Mucosa of stomach (tissue), 1 donor: Measurements from ENCODE around the gene IFT27.

Experiments
- H3K27me3 ChIP-seq: one replicate; pipeline ENCODE4 v1.7.0; 2013; ENCODE audit warnings: mild to moderate bottlenecking, low read length; ENCODE audit not compliant: control insufficient read depth, insufficient read depth
- H3K36me3 ChIP-seq: one replicate; pipeline ENCODE4 v1.7.0; 2013; ENCODE audit warnings: low read length; ENCODE audit not compliant: control insufficient read depth, insufficient read depth
- H3K4me1 ChIP-seq: one replicate; pipeline ENCODE4 v1.7.0; 2013; ENCODE audit warnings: mild to moderate bottlenecking, low read length; ENCODE audit not compliant: control insufficient read depth, insufficient read depth
- H3K4me3 ChIP-seq: one replicate; pipeline ENCODE4 v1.7.0; 2013; ENCODE audit warnings: low read length
- H3K9ac ChIP-seq: one replicate; pipeline ENCODE4 v1.7.0; 2013; ENCODE audit warnings: mild to moderate bottlenecking, low read length, moderate library complexity
- H3K9me3 ChIP-seq: one replicate; pipeline ENCODE4 v1.7.0; 2013; ENCODE audit warnings: mild to moderate bottlenecking, low read length, moderate library complexity; ENCODE audit not compliant: control insufficient read depth
- donor health status: Pancreatic carcinoma.

The IFT27 gene

DNA sequence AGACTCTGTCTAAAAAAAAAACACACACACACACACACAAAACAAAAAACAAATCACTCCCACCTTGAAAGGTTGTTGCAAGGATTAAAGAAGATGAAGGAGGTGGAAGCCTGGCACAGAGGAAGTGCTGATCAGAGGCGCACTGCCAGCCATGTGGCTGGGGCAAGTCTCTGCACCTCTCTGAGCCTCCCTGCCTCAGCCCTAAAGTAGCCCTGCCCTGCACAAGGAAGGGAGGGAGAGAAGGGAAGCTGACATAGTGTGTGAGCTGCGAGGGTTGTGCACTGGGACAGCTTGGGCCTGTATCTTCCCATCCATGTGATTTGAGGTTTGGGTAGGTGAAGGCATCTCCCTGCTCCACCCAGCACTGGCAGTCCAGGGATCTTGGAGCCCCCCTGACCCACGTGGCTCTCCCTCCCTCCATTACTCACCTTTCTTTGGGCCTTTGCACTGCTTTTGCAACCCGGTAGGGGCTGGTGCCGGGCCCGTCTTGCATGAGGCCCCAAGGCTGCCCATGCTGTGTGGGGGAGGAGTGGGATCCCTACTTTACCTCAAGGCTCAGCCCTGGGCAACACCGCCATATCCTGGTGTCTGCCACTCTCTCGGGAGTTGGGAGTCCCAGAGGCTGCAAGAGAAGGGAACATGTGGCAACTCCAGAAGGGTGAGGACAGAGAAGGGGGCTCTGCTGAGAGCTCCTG lies 30.5 kb downstream of the IFT27 start:
- H3K36me3 ChIP-seq = no peaks in the 10 kb centered on the region
- no peaks in the 10 kb centered on the region for H3K9me3 ChIP-seq
- H3K4me3 ChIP-seq = no peak overlapping the region
- peaks cover 3% of the 10 kb centered on the region for H3K27me3 ChIP-seq
- no peak overlapping the region for H3K9ac ChIP-seq
- no peaks in the 10 kb centered on the region for H3K4me1 ChIP-seq

DNA sequence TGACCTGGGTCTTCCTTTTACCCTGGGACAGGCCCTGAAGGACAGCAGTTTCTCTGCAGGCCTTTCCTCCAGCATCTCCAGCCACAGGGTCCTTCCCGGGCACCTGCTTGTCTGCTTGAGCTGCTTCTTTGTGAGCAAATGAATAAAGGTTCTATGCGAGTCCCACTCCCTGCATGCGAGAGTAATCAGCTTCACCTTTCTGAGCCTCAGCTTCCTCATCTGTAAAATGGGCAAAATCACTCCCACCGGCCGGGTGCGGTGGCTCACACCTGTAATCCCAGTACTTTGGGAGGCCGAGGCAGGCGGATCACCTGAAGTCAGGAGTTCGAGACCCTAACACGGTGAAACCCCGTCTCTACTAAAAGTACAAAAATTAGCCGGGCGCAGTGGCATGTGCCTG lies 31.1 kb downstream of the IFT27 start:
- no peaks in the 10 kb centered on the region for H3K36me3 ChIP-seq
- no peak overlapping the region for H3K9ac ChIP-seq
- no peaks in the 10 kb centered on the region for H3K4me1 ChIP-seq
- H3K27me3 ChIP-seq = peaks cover 3% of the 10 kb centered on the region
- H3K9me3 ChIP-seq = no peaks in the 10 kb centered on the region
- H3K4me3 ChIP-seq = no peak overlapping the region

DNA sequence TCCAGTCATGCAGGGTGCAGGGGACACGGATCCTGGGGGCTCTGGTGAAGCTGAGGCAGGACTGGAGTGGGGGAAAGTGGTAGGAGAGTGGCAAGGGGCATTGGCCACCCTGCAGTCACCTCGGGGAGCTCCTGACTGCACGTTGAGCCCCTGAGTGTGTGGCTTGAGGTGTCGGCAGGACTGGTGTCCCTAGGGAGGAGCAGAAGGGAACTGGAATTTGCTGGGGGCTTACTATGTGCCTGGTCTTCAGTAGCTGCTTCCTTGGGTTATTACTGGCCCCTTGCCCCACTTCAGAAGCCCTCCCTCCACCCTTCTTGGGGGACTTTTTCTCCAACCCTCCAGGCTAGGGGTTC lies 31.5 kb downstream of the IFT27 start:
- no peak overlapping the region for H3K9ac ChIP-seq
- no peaks in the 10 kb centered on the region for H3K4me1 ChIP-seq
- no peak overlapping the region for H3K4me3 ChIP-seq

GRCh38 chr22:36743591-36744412 lies 32.1 kb downstream of the IFT27 start:
- H3K4me3 ChIP-seq = no peak overlapping the region
- no peaks in the 10 kb centered on the region for H3K9me3 ChIP-seq
- no peak overlapping the region for H3K9ac ChIP-seq
- H3K36me3 ChIP-seq = no peaks in the 10 kb centered on the region
- peaks cover 3% of the 10 kb centered on the region for H3K27me3 ChIP-seq
- no peaks in the 10 kb centered on the region for H3K4me1 ChIP-seq

More for the DNA sequence above, 31.5 kb downstream of the IFT27 start:
- Histone ChIP-seq H3K27me3 (peaks cover 3% of the 10 kb centered on the region), H3K9me3 (no peaks in the 10 kb centered on the region), H3K36me3 (no peaks in the 10 kb centered on the region)

DNA sequence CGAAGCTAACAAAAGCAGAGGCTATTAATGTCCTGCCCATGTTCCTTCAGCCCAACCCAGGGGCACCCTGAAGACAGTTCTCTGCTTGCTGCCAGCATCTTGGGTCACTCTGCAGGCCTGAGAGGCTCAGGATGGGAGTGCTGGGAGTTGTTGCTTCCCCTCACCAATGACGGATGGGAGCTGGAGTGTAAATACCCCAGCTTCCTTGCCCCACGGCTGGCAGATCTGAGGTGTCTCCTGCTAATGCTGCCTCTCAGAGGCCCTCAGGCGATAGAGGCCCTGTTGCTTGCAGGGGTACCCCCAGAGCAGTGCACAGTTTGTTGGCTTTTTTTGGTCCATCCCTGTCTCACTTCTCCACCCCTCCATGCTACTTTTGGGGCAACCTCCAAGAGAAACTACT lies 32.9 kb downstream of the IFT27 start:
- Histone ChIP-seq H3K27me3 (peaks cover 3% of the 10 kb centered on the region), H3K36me3 (no peaks in the 10 kb centered on the region)

GRCh38 chr22:36741968-36742367 lies 34.0 kb downstream of the IFT27 start:
- Histone ChIP-seq H3K4me1 (no peaks in the 10 kb centered on the region), H3K9ac (no peak overlapping the region), H3K36me3 (no peaks in the 10 kb centered on the region), H3K27me3 (peaks cover 6% of the 10 kb centered on the region), H3K9me3 (no peaks in the 10 kb centered on the region), H3K4me3 (no peak overlapping the region)

More for the DNA sequence above, 32.9 kb downstream of the IFT27 start:
- Histone ChIP-seq H3K9ac (no peak overlapping the region), H3K9me3 (no peaks in the 10 kb centered on the region), H3K4me1 (no peaks in the 10 kb centered on the region), H3K4me3 (no peak overlapping the region)

DNA sequence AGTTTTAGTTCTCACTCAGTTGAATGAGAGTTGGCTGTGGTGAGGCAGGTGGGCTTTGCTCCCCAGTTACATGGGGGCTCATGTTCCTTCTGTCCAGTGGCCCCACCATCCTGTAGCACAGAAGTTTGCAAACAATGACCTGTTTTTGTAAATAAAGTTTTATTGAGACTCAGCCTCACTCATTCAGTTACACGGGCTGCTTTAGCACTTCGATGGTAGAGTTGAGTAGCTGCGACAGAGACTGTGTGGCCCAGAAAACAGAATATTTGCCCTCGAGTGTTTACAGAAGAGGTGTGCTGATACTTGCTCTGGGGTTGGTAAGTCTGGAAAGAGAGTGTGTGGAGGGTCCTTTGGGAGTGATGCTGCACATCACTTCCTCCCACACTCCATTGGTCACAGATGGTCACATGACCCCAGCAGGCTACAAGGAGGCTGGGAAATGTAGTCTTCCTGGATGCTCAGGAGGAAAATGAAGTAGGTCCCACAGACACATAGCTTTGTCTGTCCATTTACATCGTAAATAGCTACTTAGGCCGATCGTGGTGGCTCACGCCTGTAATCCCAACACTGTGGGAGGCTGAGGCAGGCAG lies 34.6 kb downstream of the IFT27 start:
- Histone ChIP-seq H3K4me3 (no peak overlapping the region), H3K9me3 (no peaks in the 10 kb centered on the region), H3K36me3 (no peaks in the 10 kb centered on the region), H3K27me3 (peaks cover 6% of the 10 kb centered on the region), H3K9ac (no peak overlapping the region), H3K4me1 (no peaks in the 10 kb centered on the region)

DNA sequence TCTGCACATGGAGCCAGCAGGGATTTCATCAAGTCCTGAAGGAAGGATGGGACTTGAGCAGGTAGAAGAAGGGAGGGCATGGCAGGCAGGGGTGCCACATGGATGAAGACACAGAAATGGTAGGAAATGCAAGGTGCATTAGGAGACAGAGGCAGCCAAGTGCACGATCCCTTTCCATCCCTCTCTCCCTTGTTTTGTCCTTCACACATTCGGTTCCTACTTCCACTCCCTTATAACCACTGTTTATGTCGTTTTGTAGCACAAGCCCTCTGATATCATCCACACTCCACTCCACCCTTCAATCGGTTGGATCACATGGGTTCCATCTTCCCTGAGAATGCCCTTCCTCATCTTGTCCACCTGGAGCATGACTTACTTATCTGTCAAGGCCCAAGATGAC lies 35.2 kb downstream of the IFT27 start:
- Histone ChIP-seq H3K9ac (no peak overlapping the region), H3K27me3 (peaks cover 6% of the 10 kb centered on the region), H3K9me3 (no peaks in the 10 kb centered on the region), H3K36me3 (no peaks in the 10 kb centered on the region), H3K4me3 (no peak overlapping the region), H3K4me1 (no peaks in the 10 kb centered on the region)

DNA sequence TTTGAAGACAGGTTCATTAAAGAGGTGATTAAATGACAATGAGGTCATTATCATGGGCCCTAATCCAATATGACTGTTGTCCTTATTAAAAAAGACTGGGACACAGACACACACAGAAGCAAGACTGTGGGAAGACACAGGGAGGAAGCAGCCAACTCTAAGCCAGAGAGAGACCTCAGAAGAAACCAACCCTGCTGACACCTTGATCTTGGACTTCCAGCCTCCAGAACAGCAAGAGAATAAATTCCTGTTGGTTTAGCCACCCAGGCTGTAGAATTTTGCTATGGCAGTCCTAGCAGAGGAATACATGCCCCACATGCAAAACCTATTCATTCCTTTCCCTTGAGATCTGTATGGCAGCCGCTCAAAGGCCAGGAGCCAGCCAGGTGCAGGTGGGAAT lies 36.7 kb downstream of the IFT27 start:
- Histone ChIP-seq H3K9ac (no peak overlapping the region), H3K4me1 (no peaks in the 10 kb centered on the region), H3K36me3 (no peaks in the 10 kb centered on the region), H3K9me3 (no peaks in the 10 kb centered on the region), H3K27me3 (peaks cover 3% of the 10 kb centered on the region), H3K4me3 (no peak overlapping the region)

GRCh38 chr22:36738416-36739020 lies 37.4 kb downstream of the IFT27 start:
- H3K4me1 ChIP-seq = no peaks in the 10 kb centered on the region
- no peaks in the 10 kb centered on the region for H3K9me3 ChIP-seq
- no peaks in the 10 kb centered on the region for H3K36me3 ChIP-seq
- H3K9ac ChIP-seq = no peak overlapping the region
- H3K4me3 ChIP-seq = no peak overlapping the region
- peaks cover 3% of the 10 kb centered on the region for H3K27me3 ChIP-seq

- no peak overlapping the region for H3K9ac ChIP-seq
- no peaks in the 10 kb centered on the region for H3K4me1 ChIP-seq
- H3K27me3 ChIP-seq = peaks cover 3% of the 10 kb centered on the region
- H3K4me3 ChIP-seq = no peak overlapping the region
- H3K9me3 ChIP-seq = no peaks in the 10 kb centered on the region
- H3K36me3 ChIP-seq = no peaks in the 10 kb centered on the region
Observed at GRCh38 chr22:36737776-36738175, 38.1 kb downstream of the IFT27 start.
